Measurements from ENCODE around the gene ENOX1.

ENOX1 gene

GRCh38 chr13:43315522-43315921 is 471.2 kb downstream of the ENOX1 start:
- DNase-seq (ENCODE audit: low read depth in 2 of 2) = no peak

GRCh38 chr13:43309311-43309710 is 477.5 kb downstream of the ENOX1 start:
- DNase-seq (ENCODE audit: low read depth in 2 of 2) = no peak

GRCh38 chr13:43307921-43308433 is 478.8 kb downstream of the ENOX1 start:
- no peak for DNase-seq (ENCODE audit: low read depth in 2 of 2)

- no peak for DNase-seq (ENCODE audit: low read depth in 2 of 2)
Measured at GRCh38 chr13:43307221-43307920, 479.4 kb downstream of the ENOX1 start.

- no peak for DNase-seq (ENCODE audit: low read depth in 2 of 2)
Measured at GRCh38 chr13:43306372-43306771, 480.4 kb downstream of the ENOX1 start.

GRCh38 chr13:43305416-43305815 is 481.4 kb downstream of the ENOX1 start:
- DNase-seq (ENCODE audit: low read depth in 2 of 2) = no peak

GRCh38 chr13:43304945-43305344 is 481.8 kb downstream of the ENOX1 start:
- no peak for DNase-seq (ENCODE audit: low read depth in 2 of 2)

- DNase-seq (ENCODE audit: low read depth in 2 of 2) = no peak
Measured at GRCh38 chr13:43304449-43304848, 482.3 kb downstream of the ENOX1 start.

GRCh38 chr13:43303033-43303729 is 483.6 kb downstream of the ENOX1 start:
- no peak for DNase-seq (ENCODE audit: low read depth in 2 of 2)

- DNase-seq (ENCODE audit: low read depth in 2 of 2) = no peak
Measured at GRCh38 chr13:43301346-43301969, 485.3 kb downstream of the ENOX1 start.

- DNase-seq (ENCODE audit: low read depth in 2 of 2) = no peak
Measured at GRCh38 chr13:43300865-43301264, 485.9 kb downstream of the ENOX1 start.

GRCh38 chr13:43299374-43299773 is 487.4 kb downstream of the ENOX1 start:
- DNase-seq (ENCODE audit: low read depth in 2 of 2) = no peak

GRCh38 chr13:43298816-43299215 is 488.0 kb downstream of the ENOX1 start:
- DNase-seq (ENCODE audit: low read depth in 2 of 2) = no peak

- no peak for DNase-seq (ENCODE audit: low read depth in 2 of 2)
Measured at GRCh38 chr13:43297967-43298678, 488.6 kb downstream of the ENOX1 start.

- no peak for DNase-seq (ENCODE audit: low read depth in 2 of 2)
Measured at GRCh38 chr13:43295825-43296564, 490.8 kb downstream of the ENOX1 start.

GRCh38 chr13:43295321-43295720 is 491.5 kb downstream of the ENOX1 start:
- no peak for DNase-seq (ENCODE audit: low read depth in 2 of 2)

- no peak for DNase-seq (ENCODE audit: low read depth in 2 of 2)
Measured at GRCh38 chr13:43294412-43294811, 492.4 kb downstream of the ENOX1 start.

GRCh38 chr13:43293986-43294385 is 492.8 kb downstream of the ENOX1 start:
- no peak for DNase-seq (ENCODE audit: low read depth in 2 of 2)

- DNase-seq (ENCODE audit: low read depth in 2 of 2) = no peak
Measured at GRCh38 chr13:43293561-43293960, 493.2 kb downstream of the ENOX1 start.

- DNase-seq (ENCODE audit: low read depth in 2 of 2) = no peak
Measured at GRCh38 chr13:43293008-43293407, 493.8 kb downstream of the ENOX1 start.

GRCh38 chr13:43291287-43292060 is 495.3 kb downstream of the ENOX1 start:
- DNase-seq (ENCODE audit: low read depth in 2 of 2) = no peak
